Upper lobe of right lung (tissue), 1 donor: Measurements from ENCODE around the gene KIAA1614. TPM values are rescaled to one million over a fixed set of nuclear protein-coding genes. Genes with fewer than 3 reads are reported as not detected.

Experiments
- ATAC-seq: fragments of 200-7000 bp; cut with Tn5 transposase; one replicate; pipeline ENCODE4 v1.9.1; 2020; ENCODE audit warnings: mild to moderate bottlenecking, moderate library complexity
- DNase-seq: peaks from one replicate; pipeline ENCODE4 v3.0.0-alpha.2; 2020
- H3K27ac ChIP-seq: fragments of 200-600 bp; one replicate; pipeline ENCODE4 v1.8.0; 2022
- H3K27me3 ChIP-seq: fragments of 200-600 bp; one replicate; pipeline ENCODE4 v1.8.0; 2022; ENCODE audit warnings: mild to moderate bottlenecking
- H3K36me3 ChIP-seq: fragments of 200-600 bp; one replicate; pipeline ENCODE4 v1.8.0; 2022
- H3K4me1 ChIP-seq: fragments of 200-600 bp; one replicate; pipeline ENCODE4 v1.8.0; 2022
- H3K4me3 ChIP-seq: fragments of 200-600 bp; one replicate; pipeline ENCODE4 v1.8.0; 2022; ENCODE audit warnings: mild to moderate bottlenecking
- H3K9me3 ChIP-seq: fragments of 200-600 bp; one replicate; pipeline ENCODE4 v1.8.0; 2022
- intact Hi-C: fragments of 100-400 bp; cut with DNase I; formaldehyde crosslinking; loops from one replicate; pipeline ENCODE4 v1.11.0; 2022
- long read RNA-seq: library from polyadenylated mRNA; unstranded; transcript quantifications from one replicate; pipeline ENCODE4 v2.0.0, GENCODE V29; 2021
- total RNA-seq: library from RNA; stranded (reverse); fragmentation: NEBNext Ultra II Directional; extraction: Animal tissue kit (Norgen Biotek cat#: 25700); gene quantifications from one replicate; pipeline ENCODE4 v1.2.1, GENCODE V29; 2021
- TF ChIP-seq, protein P1 (sequence below): fragments of 200-600 bp; IDR thresholded peaks from one replicate; pipeline ENCODE4 v1.8.0; 2022; ENCODE audit warnings: antibody characterized with exemption
- donor health status: DM: no; HTN: yes; CAD: no; lungs with severe emphysema.

The KIAA1614 gene
- 5.5 TPM for total RNA-seq
- long read RNA-seq, partial matches to known transcripts, result 4 of 9 reads
- long read RNA-seq, other reads (novel, unspliced or antisense), result 4 of 9 reads

GRCh38 chr1:180912801-180913565 lies at the start of gene KIAA1614:
KIAA1614 (plus strand) TSS chr1:180912897; CDS start chr1:180913244, 347 bp downstream.
- intact Hi-C loops, result no loop called here
- TF ChIP-seq, protein P1, sequence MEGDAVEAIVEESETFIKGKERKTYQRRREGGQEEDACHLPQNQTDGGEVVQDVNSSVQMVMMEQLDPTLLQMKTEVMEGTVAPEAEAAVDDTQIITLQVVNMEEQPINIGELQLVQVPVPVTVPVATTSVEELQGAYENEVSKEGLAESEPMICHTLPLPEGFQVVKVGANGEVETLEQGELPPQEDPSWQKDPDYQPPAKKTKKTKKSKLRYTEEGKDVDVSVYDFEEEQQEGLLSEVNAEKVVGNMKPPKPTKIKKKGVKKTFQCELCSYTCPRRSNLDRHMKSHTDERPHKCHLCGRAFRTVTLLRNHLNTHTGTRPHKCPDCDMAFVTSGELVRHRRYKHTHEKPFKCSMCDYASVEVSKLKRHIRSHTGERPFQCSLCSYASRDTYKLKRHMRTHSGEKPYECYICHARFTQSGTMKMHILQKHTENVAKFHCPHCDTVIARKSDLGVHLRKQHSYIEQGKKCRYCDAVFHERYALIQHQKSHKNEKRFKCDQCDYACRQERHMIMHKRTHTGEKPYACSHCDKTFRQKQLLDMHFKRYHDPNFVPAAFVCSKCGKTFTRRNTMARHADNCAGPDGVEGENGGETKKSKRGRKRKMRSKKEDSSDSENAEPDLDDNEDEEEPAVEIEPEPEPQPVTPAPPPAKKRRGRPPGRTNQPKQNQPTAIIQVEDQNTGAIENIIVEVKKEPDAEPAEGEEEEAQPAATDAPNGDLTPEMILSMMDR, result no peak

DNA sequence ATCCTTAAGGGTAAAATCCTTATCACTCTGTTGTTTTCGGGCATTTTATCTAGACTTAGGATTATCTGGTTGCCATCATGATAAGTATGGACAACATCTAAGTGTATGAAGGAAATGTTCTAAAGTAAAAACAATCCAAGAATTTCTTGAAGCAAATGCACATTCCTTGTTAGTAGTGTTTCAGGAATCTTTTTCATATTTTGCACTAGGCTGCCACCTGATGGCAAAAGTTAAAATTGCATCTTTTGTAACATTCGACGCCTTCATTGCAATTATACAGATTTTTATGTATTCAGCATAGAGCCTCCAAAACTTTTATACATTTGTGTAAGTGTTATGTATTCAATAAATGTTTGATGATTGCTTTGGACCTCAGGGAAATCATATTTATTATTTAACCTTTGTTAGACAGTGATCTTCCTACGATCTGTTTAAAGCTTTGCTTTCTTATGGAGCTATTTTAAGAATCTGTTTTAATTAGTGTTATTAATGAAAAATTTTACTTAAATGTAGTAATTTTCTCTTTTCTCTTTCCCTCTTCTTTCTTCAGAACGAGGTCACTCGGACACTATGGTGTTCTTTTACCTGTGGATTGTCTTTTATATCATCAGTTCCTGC lies 49.4 kb upstream of the KIAA1614 start:
- DNase-seq, result no peak
- Histone ChIP-seq H3K36me3 (peaks cover 23% of the 10 kb centered on the region), H3K4me3 (no peak overlapping the region), H3K27ac (no peak overlapping the region), H3K27me3 (no peaks in the 10 kb centered on the region), H3K9me3 (no peaks in the 10 kb centered on the region), H3K4me1 (no peaks in the 10 kb centered on the region)
- peak; percentile 70 for ATAC-seq
- intact Hi-C loops, result loop anchor here (5.0 to 10.0 kb wide), 2 partner anchors 228 to 346 kb away; partner anchors contain the start of gene XPR1
- TF ChIP-seq, protein P1, result peak; percentile 76

More at GRCh38 chr1:180912801-180913565, at the start of gene KIAA1614:
- Histone ChIP-seq H3K4me3 (peak within 1 kb of the TSS; percentile 60), H3K27ac (peak within 1 kb of the TSS; percentile 84), H3K9me3 (no peaks in the 10 kb centered on the region), H3K36me3 (no peaks in the 10 kb centered on the region), H3K4me1 (no peaks in the 10 kb centered on the region), H3K27me3 (peaks cover 8% of the 10 kb centered on the region)
- DNase-seq (peak; percentile 73), ATAC-seq (peak; percentile 75)

DNA sequence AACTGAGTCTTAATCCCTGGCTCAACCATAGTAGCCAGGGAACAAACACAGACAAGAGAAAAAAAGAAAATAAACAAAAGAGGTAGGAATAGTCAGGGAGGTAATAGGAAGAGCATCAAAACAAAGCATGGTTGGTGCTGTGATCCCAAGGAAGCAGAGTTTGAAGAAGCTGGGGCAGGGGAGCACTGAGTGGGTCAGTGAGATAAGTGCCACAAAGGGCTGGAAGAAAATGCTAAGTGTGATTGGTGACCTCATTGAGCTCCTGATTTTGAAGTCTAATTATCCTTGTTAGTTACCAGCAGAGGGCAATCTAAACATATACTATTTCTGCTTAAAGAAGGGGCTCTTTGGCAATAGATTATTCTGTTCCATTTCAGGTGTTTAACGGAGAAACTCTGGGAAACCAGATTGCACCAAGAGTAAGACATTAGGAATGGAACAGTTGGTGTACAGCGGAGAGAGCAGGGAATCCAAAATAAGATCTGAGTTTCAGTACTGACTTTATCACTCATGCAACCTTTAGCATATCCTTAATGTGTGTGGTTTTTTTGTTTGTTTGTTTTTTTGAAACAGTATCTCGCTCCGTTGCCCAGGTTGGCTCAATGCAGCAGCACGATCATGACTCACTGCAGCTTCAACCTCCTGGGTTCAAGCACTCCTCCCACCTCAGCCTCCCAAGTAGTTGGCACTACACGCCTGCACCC lies 30.7 kb upstream of the KIAA1614 start:
- intact Hi-C loops, result loop anchor here (10.0 kb wide), 1 partner anchor 283 kb away; no protein-coding TSS in a partner anchor
- DNase-seq, result no peak
- Histone ChIP-seq H3K4me3 (no peak overlapping the region), H3K9me3 (no peaks in the 10 kb centered on the region), H3K27me3 (no peaks in the 10 kb centered on the region), H3K4me1 (no peaks in the 10 kb centered on the region), H3K27ac (no peak overlapping the region), H3K36me3 (peaks cover 18% of the 10 kb centered on the region)
- peak; percentile 62 for ATAC-seq
- TF ChIP-seq, protein P1, result peak; percentile 49

GRCh38 chr1:180884588-180885300 lies 28.0 kb upstream of the KIAA1614 start:
- Histone ChIP-seq H3K27ac (no peak overlapping the region), H3K9me3 (no peaks in the 10 kb centered on the region)
- intact Hi-C loops, result loop anchor here (10.0 kb wide), 1 partner anchor 280 kb away; no protein-coding TSS in a partner anchor

More at GRCh38 chr1:180884588-180885300, 28.0 kb upstream of the KIAA1614 start:
- no peak overlapping the region for H3K4me3 ChIP-seq
- DNase-seq, result no peak
- peaks cover 18% of the 10 kb centered on the region for H3K36me3 ChIP-seq
- no peaks in the 10 kb centered on the region for H3K4me1 ChIP-seq
- TF ChIP-seq, protein P1, result no peak
- no peaks in the 10 kb centered on the region for H3K27me3 ChIP-seq
- ATAC-seq, result no peak
